Measurements from ENCODE around the gene UFL1. TPM values are rescaled to one million over a fixed set of nuclear protein-coding genes. Genes with fewer than 3 reads are reported as not detected.
"Not testable (repeated sequence)": the region's sequence is repeated elsewhere in the genome, so short reads cannot be mapped to it uniquely, and the experiment has no call there.

The UFL1 gene
- total RNA-seq, 1 donor from 2014 or later = 23.2 TPM

GRCh38 chr6:96545882-96546281 lies 24.3 kb downstream of the UFL1 start:
- no peak for TF ChIP-seq CTCF (IDR thresholded peaks at IDR 0.05)
- DNase-seq (ENCODE audit: extremely low spot score, unreplicated experiment) = no peak
- peaks cover 49% of the 10 kb centered on the region for H3K36me3 Mint-ChIP-seq (ENCODE audit: unreplicated experiment)
- no peak overlapping the region for H3K4me3 Mint-ChIP-seq (ENCODE audit: unreplicated experiment)
- H3K9me3 Mint-ChIP-seq (ENCODE audit: unreplicated experiment) = peaks cover 6% of the 10 kb centered on the region
- H3K27me3 Mint-ChIP-seq (ENCODE audit: unreplicated experiment) = no peaks in the 10 kb centered on the region
- H3K4me1 Mint-ChIP-seq (ENCODE audit: unreplicated experiment) = no peaks in the 10 kb centered on the region
- H3K27ac Mint-ChIP-seq (ENCODE audit: unreplicated experiment) = no peak overlapping the region

- H3K9me3 Mint-ChIP-seq (ENCODE audit: unreplicated experiment) = peaks cover 6% of the 10 kb centered on the region
- DNase-seq (ENCODE audit: extremely low spot score, unreplicated experiment) = no peak
These were observed 26.0 kb downstream of the UFL1 start for GRCh38 chr6:96547654-96548053.

GRCh38 chr6:96554558-96554957 lies 33.0 kb downstream of the UFL1 start:
- DNase-seq (ENCODE audit: extremely low spot score, unreplicated experiment) = no peak
- H3K4me1 Mint-ChIP-seq (ENCODE audit: unreplicated experiment) = no peaks in the 10 kb centered on the region
- TF ChIP-seq CTCF (IDR thresholded peaks at IDR 0.05) = no peak
- no peaks in the 10 kb centered on the region for H3K27me3 Mint-ChIP-seq (ENCODE audit: unreplicated experiment)
- no peak overlapping the region for H3K27ac Mint-ChIP-seq (ENCODE audit: unreplicated experiment)
- H3K36me3 Mint-ChIP-seq (ENCODE audit: unreplicated experiment) = peaks cover 60% of the 10 kb centered on the region
- H3K9me3 Mint-ChIP-seq (ENCODE audit: unreplicated experiment) = no peaks in the 10 kb centered on the region
- no peak overlapping the region for H3K4me3 Mint-ChIP-seq (ENCODE audit: unreplicated experiment)

More at GRCh38 chr6:96547654-96548053, 26.0 kb downstream of the UFL1 start:
- Mint-ChIP-seq H3K27me3 (ENCODE audit: unreplicated experiment) (no peaks in the 10 kb centered on the region), H3K27ac (ENCODE audit: unreplicated experiment) (no peak overlapping the region), H3K4me1 (ENCODE audit: unreplicated experiment) (no peaks in the 10 kb centered on the region), H3K4me3 (ENCODE audit: unreplicated experiment) (no peak overlapping the region), H3K36me3 (ENCODE audit: unreplicated experiment) (peaks cover 59% of the 10 kb centered on the region)
- TF ChIP-seq CTCF (IDR thresholded peaks at IDR 0.05) = no peak

- H3K27ac Mint-ChIP-seq (ENCODE audit: unreplicated experiment); H3K9me3 Mint-ChIP-seq (ENCODE audit: unreplicated experiment); H3K4me3 Mint-ChIP-seq (ENCODE audit: unreplicated experiment); DNase-seq (ENCODE audit: extremely low spot score, unreplicated experiment); H3K4me1 Mint-ChIP-seq (ENCODE audit: unreplicated experiment): not testable (repeated sequence)
- Mint-ChIP-seq H3K36me3 (ENCODE audit: unreplicated experiment) (peaks cover 18% of the 10 kb centered on the region), H3K27me3 (ENCODE audit: unreplicated experiment) (peaks cover 14% of the 10 kb centered on the region)
These were observed 38.1 kb downstream of the UFL1 start for GRCh38 chr6:96559740-96560139.

- TF ChIP-seq CTCF (IDR thresholded peaks at IDR 0.05) = no peak
- DNase-seq (ENCODE audit: extremely low spot score, unreplicated experiment) = no peak
- Mint-ChIP-seq H3K9me3 (ENCODE audit: unreplicated experiment) (no peaks in the 10 kb centered on the region), H3K27ac (ENCODE audit: unreplicated experiment) (no peak within 1 kb of the TSS), H3K27me3 (ENCODE audit: unreplicated experiment) (peaks cover 20% of the 10 kb centered on the region), H3K36me3 (ENCODE audit: unreplicated experiment) (no peaks in the 10 kb centered on the region), H3K4me3 (ENCODE audit: unreplicated experiment) (no peak within 1 kb of the TSS), H3K4me1 (ENCODE audit: unreplicated experiment) (peaks cover 9% of the 10 kb centered on the region)
These were observed 41.3 kb downstream of the UFL1 start, which contains the start of gene FHL5 for GRCh38 chr6:96562886-96563285. TSS of gene FHL5 (plus strand) at chr6:96563128. CDS start at chr6:96603614, 40,486 bp downstream.

- Mint-ChIP-seq H3K36me3 (ENCODE audit: unreplicated experiment) (no peaks in the 10 kb centered on the region), H3K27ac (ENCODE audit: unreplicated experiment) (no peak overlapping the region), H3K4me1 (ENCODE audit: unreplicated experiment) (peaks cover 9% of the 10 kb centered on the region), H3K4me3 (ENCODE audit: unreplicated experiment) (no peak overlapping the region), H3K9me3 (ENCODE audit: unreplicated experiment) (peaks cover 1% of the 10 kb centered on the region), H3K27me3 (ENCODE audit: unreplicated experiment) (peaks cover 25% of the 10 kb centered on the region)
- no peak for TF ChIP-seq CTCF (IDR thresholded peaks at IDR 0.05)
- DNase-seq (ENCODE audit: extremely low spot score, unreplicated experiment) = no peak
These were observed 42.2 kb downstream of the UFL1 start for GRCh38 chr6:96563853-96564252.

Measured in osteocyte (in vitro differentiated cells).